Stimulated activated CD4-positive, alpha-beta T cell treated with anti-CD3 and anti-CD28 coated beads, Interleukin-2, amount 100 ng/mL, for 4 hours (primary cell): Measurements from ENCODE around the gene ANGEL2.
"Not testable (repeated sequence)": the region's sequence is repeated elsewhere in the genome, so short reads cannot be mapped to it uniquely, and the experiment has no call there.

Experiments
- DNase-seq: peaks from one replicate; pipeline ENCODE4 v3.0.0-alpha.2; 2020; ENCODE audit warnings: low read depth

The ANGEL2 gene

DNA sequence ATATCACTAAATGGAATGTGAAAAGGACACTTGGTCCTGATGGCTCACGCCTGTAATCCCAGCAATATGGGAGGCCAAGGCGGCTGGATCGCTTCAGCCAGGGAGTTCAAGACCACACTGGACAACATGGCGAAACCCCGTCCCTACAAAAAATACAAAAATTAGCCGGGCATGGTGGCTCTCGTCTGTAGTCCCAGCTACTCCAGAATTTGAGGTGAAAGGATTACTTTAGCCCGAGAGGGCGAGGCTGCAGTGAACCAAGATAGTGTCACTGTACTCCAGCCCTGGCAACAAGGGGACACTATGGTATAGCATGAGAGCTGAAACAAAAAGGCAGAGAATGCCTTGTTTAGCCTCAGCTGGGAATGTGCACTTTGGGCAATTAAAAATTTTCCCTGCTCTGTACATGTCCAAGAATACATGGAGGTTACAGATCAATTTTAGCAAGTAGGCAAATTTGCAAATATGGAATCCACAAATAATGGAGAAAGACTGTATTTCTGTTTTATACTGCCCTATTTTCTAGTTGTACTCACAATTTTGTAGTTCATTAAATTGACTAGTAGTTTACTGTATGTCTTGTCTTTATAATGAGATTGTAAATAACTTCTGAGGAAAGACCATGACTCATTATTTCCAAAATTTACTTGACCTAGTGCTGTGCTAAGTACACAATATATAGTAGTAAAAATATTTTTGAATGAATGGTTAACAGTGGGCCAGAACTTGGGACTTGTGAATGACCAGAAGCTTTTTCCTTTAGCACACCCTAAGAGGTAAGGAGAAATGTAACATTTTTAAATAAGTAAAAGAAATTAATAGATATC lies 2.0 kb upstream of the ANGEL2 start:
- DNase-seq = no peak

DNA sequence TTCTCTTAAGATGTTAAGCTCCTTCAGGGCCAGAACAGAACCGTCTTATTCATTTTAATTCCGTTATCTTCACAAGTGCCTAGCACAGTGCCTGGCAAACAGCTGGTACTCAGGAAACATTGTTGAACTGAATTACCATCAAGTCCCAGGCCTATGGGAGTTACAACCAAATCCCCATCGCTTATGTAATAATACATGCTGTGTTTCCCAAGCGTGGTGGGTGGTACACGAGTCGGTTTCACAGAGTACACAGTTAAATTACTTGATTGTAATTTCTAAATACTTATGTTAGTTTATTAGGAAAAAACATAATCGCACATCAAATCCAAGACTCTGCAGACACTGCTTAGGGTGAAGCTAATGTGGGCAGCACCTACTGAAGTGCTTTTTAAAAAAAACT lies 1.0 kb downstream of the ANGEL2 start:
- no peak for DNase-seq

DNA sequence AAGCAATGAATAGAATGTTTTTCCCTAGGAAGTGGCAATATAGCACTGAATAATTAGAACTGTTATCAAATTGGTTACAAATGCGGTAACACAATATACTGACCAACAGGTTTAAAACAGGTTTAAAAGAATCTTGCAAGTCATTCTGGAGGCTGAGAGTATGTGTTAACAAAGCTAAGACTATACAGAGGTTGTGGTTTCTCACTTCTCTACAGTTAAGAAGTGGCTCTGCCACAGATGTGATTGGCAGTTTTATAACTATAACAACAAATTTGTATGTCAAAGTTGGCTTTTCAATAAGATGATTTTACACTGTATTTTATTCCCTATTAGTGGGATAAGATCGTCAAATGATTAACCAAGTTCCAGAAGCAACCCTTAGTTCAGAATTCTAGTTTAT lies 7.1 kb downstream of the ANGEL2 start:
- no peak for DNase-seq

DNA sequence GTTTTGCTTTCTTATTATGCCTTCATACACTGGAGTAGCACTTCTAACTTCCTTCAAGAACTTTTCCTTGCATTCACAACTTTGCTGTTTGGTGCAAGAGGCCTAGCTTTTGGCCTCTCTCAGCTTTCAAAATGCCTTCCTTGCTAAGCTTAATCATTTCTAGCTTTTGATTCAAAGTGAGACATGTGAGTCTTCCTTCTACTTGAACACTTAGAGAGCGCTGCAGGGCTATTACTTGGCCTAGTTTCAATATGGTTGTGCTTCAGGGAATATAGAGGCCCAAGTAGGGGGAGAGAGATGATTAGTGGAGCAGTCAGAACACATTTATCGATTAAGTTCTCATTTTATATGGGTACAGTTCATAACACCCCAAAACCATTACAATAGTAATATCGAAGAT lies 12.4 kb downstream of the ANGEL2 start:
- no peak for DNase-seq

DNA sequence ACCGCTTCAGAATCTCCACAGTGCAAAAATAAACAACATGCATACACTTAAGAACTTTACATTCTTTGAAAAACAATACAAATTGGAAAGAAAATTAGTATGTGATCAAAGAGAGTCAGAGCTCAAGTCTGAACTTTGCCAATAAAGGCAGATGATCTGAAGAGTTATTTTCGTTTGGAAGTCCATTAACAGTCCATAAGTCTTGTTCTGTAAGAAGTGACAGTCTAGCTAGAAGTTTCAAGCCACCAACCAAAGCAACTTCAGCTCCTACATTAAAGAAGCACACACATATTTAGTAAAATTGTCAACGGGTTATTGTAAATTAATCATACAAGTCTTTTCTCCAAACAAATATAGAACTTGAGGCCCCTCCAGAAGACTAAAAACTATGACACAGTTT lies 20.7 kb downstream of the ANGEL2 start:
- DNase-seq = no peak

DNA sequence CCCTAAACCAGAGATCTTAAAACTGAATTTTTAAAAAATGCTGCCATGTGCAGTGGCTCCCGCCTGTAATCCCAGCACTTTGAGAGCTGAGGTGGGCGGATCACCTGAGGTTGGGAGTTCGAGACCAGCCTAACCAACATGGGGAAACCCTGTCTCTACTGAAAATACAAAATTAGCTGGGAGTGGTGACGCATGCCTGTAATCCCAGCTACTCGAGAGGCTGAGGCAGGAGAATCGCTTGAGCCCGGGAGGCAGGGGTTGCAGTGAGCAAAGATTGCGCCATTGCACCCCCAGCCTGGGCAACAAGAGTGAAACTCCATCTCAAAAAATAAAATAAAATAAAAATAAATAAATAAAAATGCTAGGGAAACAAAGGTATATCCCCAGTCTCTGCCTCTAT lies 21.7 kb downstream of the ANGEL2 start:
- DNase-seq = not testable (repeated sequence)

DNA sequence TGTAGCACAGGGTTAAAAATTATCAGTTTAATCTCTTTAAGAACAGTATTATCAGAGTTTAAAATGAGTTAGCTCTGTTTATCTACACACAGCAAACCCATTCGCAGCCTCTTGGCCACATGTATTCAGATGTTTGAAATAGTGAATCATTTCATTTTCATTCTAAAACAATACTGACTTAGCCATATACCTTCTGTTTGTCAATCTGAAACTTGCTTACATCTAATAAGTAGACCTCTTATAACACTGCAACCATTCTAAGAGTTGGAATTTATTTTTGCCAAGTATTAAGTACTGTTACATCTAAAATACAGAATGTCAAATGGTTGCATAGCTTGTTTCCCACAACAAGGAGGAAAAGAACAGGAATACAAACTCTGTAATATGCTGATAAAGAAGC lies 25.4 kb downstream of the ANGEL2 start:
- no peak for DNase-seq

DNA sequence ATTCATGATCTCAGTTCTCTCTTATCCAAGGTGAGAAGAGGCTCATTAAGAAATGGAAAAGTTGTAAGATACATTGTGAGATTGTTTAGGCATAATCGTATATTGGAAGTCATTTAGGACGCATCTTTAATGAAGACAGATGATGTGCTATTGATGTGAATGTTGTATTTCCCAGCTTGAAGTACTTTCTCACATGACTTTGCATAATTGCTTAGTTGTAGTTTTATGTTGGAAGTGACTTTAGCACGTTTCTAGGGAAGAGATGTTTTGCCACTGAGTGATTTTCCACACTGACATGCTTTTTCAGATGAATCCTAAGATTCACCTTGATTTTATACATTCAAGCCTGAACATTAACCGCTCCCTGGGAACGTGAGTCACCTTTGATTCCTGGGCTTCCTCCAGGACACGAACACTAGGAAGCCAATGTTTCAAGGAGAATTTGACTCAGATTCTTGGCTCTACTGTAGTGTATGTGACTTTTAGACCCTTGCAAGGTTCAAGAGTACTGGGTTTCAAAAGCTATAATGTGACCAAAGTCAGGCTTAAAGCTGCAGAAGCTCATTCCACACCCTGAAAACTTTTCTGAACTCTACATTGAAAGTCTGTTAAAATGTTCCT lies 27.9 kb downstream of the ANGEL2 start:
- DNase-seq = no peak

DNA sequence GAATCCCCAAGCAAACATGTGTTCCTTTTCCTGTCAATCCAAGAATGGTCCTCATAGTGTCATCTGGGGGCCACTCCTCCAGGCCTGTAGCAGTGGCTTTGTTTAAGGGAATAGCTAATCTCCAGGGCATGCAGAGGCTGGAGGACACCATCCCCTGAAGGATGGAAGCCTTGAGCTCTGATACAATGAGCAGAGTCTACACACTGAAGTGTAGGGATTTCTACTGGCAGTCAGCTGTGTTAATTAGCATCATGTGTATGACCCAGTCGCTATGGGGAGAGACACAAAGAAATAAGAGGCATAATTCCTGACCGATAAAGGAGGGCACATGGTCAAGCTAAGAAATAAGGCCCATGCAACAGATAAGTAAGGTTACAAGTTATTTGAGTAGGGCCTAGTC lies 29.1 kb downstream of the ANGEL2 start:
- no peak for DNase-seq

DNA sequence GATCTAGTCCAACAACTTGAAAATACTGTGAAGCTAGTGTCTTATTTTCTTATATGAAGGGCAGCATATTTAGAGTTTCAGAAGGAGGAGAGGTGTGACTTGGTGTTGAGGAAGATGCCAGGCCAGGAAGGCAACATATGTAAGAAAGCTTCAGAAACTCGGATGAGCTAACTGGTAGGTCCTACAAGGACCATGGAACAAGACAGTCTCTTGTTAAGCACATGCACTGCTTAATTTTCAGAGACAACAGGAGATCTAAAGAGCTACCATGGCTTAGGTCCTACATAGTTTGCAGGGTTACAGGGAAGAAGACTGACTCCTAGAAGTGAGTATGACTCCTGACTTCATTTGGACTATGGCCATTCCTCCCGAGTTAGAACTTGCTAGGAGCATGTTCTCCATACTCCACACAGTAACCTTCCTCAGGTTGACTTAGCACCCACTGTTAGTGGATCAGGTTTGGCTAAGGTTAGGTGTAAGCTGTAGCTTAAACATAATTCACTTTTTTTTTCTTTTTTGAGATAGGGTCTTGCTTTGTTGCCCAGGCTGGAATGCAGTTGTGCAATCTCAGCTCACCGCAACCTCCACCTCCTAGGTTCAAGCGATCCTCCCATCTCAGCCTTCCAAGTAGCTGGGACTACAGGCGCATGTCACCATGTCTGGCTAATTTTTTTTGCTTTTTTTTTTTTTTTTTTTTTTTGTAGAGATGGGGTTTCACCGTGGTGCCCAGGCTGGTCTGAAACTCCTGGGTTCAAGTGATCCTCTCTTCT lies 31.0 kb downstream of the ANGEL2 start:
- DNase-seq = no peak

DNA sequence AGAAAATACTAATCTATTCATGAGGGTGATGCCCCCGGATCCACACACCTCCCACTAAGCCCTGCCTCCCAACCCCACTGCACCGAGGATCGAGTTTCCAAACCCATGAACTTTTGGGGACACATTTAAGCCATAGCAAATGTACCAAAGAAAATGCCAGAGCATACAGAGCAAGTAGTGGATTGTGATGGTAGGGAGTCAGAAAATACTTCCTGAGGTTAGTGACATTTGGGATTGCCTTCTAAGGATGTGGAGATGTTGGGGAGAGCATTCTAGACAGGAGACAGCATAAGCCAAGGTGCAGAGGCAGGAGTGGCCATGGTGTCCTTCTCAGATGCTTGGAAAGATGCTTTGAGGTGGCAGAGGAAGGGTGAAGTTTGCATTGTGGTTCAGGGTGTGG lies 32.2 kb downstream of the ANGEL2 start:
- no peak for DNase-seq

DNA sequence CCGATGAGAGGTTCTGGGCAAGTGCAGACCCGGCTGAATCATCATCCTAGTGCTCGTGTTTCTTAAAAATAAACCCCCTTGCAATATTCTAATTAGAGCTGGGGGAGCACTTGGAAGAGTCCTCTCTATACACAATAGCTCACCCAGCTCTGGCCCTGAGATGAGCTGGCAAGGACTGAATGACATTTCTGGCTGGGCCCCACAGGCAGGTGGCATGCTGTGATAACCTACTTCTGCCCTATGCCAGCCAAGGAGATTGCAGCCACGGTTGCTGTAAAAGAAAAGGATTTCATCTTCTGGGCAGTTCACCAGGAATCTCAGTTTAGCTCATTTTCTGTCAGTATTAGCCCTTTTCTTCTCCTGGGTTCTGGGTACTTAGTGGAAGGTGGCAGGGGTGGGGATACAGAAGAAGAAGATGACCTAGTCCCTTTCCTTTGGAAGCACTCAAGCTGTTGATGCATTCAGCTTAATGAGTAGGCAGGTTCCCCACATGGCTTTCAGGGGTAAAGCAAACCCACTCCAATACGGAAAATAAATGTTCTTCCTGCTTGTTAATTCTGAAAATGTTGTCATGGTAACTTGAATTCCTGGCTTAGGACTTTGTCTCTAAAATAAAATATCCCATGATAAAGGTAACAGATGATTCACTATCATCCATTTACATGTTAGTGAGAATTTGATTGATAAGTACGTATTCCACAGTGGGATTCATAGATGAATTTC lies 33.1 kb downstream of the ANGEL2 start:
- no peak for DNase-seq

DNA sequence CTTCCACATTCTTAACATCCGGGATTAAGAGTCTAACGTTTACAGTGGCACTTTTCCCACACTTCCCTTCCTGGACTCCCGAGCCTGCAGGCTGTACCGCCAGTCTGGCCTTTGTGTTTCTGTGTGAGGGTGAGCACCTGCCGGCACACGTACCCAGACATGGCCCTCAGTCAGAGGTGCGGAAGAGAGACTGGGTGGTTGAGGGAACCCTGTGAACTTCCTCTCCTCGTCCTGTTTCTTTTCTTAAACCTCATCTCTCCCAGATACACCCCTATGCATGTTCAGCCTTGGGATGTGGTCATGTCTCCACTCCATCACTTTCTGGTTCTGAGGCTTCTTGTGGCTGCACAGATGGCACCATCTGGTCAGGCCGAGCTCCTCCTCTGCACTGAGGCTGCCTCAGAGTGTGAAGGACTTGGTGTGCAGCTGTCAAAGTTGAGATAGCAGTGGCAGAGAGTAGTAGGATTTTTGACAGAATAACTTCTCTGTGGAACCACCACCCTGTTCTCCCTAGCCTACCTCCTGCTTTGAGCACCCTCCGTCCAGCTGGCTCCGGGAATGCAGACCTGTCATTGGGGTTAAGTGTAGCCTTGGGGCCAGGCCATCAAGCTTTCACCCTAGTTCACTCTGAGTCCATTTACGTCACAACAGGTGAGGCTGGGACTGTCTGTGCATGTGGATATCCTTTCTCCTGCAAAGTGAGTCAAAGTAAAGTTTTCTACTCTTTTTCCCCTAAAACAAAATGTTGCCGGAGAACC lies 33.9 kb downstream of the ANGEL2 start:
- DNase-seq = no peak

DNA sequence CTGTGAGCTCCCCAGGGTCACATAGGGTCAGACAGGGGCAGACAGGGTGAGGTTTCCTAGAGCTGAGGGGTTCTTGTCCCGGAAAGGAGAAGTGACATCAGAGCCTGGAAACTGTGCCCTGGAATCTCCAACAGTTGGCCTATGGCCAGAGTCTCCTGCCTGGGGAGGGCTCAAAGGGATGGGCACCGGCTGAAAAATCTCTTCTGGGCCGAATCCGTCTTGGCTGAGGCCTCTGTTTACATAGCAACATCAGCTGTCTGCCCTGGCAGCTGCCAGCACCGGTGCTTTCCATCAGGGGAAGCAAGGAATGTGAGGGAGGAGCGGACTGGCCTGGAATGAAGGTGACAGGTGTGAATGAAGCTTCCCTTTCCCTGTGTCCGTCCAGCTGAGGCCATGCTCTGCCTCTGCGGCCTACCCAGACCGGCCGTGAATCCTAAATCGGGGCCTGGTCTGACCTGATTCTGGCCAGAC lies 34.6 kb downstream of the ANGEL2 start:
- no peak for DNase-seq

DNA sequence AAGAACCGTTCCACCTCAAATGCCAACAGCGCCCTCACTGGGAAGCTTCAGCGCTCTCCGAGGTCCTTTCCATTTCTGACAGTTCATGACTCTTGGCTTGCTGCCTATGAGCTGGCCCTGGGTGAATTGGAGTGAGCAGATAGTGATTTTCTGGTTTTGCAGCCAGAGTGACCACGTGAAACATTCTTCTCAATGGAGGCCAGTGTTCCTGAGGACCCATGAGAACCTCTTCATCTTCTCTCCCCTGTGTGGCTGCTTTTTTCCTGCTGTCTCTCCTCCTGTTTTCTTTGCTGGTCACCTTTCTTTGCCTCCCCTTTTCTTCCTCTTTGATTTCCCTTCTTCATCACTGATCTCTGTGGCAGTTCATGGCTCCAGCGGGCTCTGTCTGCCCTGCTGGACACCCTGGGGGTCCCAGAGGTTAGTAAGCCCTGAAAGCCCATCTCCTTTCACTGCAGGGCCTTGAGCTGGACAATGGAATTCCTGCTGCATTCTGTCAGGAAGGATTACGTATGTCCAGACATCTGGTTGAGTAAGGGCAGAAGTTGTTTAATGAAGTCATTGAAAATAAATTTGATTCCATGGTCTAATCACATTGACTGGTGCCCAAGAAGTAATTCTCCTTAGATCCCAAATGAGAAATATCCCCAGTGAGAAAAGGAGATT lies 35.4 kb downstream of the ANGEL2 start:
- DNase-seq = no peak

DNA sequence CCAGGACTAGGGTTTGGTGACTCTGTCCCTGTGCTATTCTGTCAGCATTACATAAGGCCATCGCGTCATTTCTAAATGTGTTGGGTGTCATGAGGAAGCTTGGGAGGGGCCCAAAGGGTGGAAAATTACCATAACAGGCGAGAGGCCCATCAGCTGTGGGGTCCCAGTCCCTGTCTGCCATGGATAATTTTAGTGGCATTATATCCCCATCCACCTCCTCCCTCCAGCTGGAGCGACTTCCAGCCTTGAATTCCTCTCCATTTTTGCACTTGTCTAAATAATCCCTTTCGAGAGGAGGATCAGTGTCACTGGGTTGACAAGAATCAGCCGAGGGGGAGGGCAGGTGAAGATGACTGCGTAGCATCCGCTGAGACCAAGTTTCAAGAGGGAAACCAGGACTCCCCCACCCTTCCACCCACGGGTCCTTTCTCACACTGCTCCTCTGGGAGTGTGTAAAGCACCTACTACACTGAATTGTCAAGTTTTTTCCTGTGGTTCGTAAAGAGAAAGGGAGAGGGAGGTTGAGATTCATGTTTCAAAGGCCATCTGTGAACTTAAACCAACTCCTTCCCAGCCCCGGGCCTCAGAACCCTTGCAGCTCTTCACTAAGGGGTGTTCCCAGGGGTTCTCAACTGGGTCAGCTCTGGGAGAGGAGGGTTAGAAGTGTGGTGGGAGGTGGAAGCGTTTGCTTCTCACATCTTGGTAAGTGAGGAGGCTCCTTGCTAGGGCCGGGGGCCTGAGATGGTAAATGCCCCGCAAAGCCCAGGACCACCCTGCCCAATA lies 36.1 kb downstream of the ANGEL2 start:
- peak; percentile 11 for DNase-seq

DNA sequence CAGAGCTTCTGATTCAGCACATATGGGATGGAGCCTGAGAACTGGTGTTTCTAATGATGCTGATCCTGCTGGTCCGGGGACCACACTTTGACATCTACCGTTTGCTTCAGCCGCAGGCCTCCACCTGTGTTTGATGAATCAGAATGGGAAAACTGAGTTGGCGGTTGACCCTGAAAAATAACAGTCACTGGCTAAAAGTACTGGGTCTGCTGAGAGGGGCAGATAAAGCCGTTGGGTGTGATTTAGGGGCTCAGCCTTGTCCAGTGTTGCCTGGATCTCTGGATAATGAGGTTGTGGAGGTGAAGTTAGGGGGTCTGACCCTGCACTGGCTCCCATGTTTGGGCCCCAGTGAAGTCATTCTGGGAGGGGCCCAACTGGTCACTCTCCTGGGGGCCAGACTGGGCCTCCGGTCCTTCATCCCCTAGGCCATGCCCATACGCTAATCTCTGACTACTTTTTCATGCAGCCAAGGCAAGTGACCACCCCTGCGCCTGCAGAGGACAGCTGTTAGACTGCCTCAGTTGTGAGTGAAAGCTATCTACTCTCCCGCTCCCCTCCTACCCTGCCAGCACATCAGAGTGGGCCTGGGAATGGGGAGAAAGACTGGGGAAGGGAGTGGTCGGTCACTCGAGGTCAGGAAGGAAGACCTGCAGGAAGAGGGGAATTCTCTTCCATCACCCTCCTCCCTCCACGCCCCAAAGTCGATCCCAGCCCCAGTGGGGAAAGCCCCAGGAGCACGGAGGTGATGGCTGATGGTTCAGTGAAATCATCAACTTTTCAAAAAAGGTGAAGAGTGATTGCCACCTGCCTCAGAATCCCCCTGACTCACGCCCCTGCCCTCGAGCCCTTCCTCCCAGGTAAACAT lies 37.7 kb downstream of the ANGEL2 start:
- no peak for DNase-seq

DNA sequence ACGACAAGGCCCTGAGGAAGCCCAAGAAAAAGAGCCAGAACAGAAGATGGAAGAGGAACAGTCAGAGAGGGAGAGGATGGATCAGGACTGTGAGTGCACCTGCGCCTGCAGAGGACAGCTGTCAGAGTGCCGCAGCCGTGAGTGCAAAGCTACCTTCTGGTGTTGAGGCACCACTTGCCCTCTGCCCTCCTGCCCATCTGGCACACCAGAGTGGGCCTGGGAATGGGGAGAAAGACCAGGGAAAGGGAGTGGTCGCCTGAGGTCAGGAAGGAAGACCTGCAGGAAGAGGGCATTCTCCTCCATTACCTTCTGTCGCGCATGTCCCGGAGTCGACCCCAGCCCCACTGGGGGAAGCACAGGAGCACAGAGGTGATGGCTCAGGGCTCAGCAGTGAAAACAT lies 39.1 kb downstream of the ANGEL2 start:
- no peak for DNase-seq
